CD14-positive monocyte (primary cell): ENCODE data around the gene LRRC4C. TPM values are rescaled to one million over a fixed set of nuclear protein-coding genes. Genes with fewer than 3 reads are reported as not detected.

Source experiments
- DNase-seq, 3 donors: peaks; one replicate each; pipeline ENCODE4 v3.0.0-alpha.2; 2011 to 2022
- H2AFZ ChIP-seq: 2 replicates; pipeline ENCODE4 v1.6.0; 2012; ENCODE audit warnings: mild to moderate bottlenecking, low read depth, low read length, inconsistent platforms; ENCODE audit not compliant: insufficient read depth, poor library complexity, severe bottlenecking
- H3K27ac ChIP-seq, 2 donors: 1 replicate in 1 of 2; 2 replicates in 1 of 2; pipeline ENCODE4 v1.5.1; 2012 to 2013; ENCODE audit warnings: low read length in 2 of 2, control low read depth in 1 of 2, inconsistent platforms in 1 of 2, low read depth in 1 of 2, mild to moderate bottlenecking in 1 of 2
- H3K27me3 ChIP-seq, 2 donors: one replicate each; pipeline versions ENCODE4 v1.6.0 to v1.6.1; 2011 to 2013; ENCODE audit warnings: low read length in 2 of 2; ENCODE audit not compliant: control insufficient read depth in 2 of 2, insufficient read depth in 2 of 2
- H3K36me3 ChIP-seq, 2 donors: replicated peaks in 1 of 2; 1 replicate in 1 of 2; 2 replicates in 1 of 2; pipeline versions ENCODE4 v1.5.1 to v1.6.1; 2012 to 2013; ENCODE audit warnings: low read length in 2 of 2, control low read depth in 1 of 2, inconsistent platforms in 1 of 2, mild to moderate bottlenecking in 1 of 2; ENCODE audit not compliant: insufficient read depth in 2 of 2, control insufficient read depth in 1 of 2
- H3K4me1 ChIP-seq, 2 donors: 1 replicate in 1 of 2; 2 replicates in 1 of 2; pipeline versions ENCODE4 v1.5.1 to v1.6.1; 2012 to 2013; ENCODE audit warnings: low read length in 2 of 2, control low read depth in 1 of 2, inconsistent platforms in 1 of 2, mild to moderate bottlenecking in 1 of 2, moderate library complexity in 1 of 2; ENCODE audit not compliant: insufficient read depth in 2 of 2, control insufficient read depth in 1 of 2
- H3K4me2 ChIP-seq: replicated peaks from 2 replicates; pipeline ENCODE3; 2012; ENCODE audit warnings: low read length, moderate library complexity, mild to moderate bottlenecking; ENCODE audit not compliant: poor library complexity, severe bottlenecking; ENCODE audit errors: extremely low read depth
- H3K4me3 ChIP-seq, 3 experiments: fragments of 200-600 bp in 1 of 3; sonication (generic) in 1 of 3; replicated peaks in 1 of 3; 1 replicate in 2 of 3; 2 replicates in 1 of 3; pipeline ENCODE4 v1.5.1; 2011 to 2013; ENCODE audit warnings: low read length in 3 of 3, mild to moderate bottlenecking in 3 of 3, control low read depth in 2 of 3, low read depth in 2 of 3, inconsistent platforms in 1 of 3, moderate library complexity in 1 of 3
- H3K79me2 ChIP-seq: 2 replicates; pipeline ENCODE4 v1.6.0; 2012; ENCODE audit warnings: mild to moderate bottlenecking, control low read depth, inconsistent platforms, low read length, moderate library complexity; ENCODE audit not compliant: insufficient read depth
- H3K9ac ChIP-seq: 2 replicates; pipeline ENCODE4 v1.6.0; 2017; ENCODE audit warnings: low read length, mild to moderate bottlenecking; ENCODE audit not compliant: insufficient read depth, poor library complexity, severe bottlenecking
- H3K9me3 ChIP-seq, 2 donors: replicated peaks in 1 of 2; 1 replicate in 1 of 2; 2 replicates in 1 of 2; pipeline versions ENCODE4 v1.5.1 to v1.6.1; 2012 to 2013; ENCODE audit warnings: low read length in 2 of 2, control low read depth in 1 of 2; ENCODE audit not compliant: control insufficient read depth in 1 of 2, insufficient read depth in 1 of 2
- H4K20me1 ChIP-seq: 2 replicates; pipeline ENCODE4 v1.6.0; 2012; ENCODE audit warnings: mild to moderate bottlenecking, low read length, control low read depth, moderate library complexity; ENCODE audit not compliant: insufficient read depth
- H3K27ac Mint-ChIP-seq, 7 donors: one replicate each; pipeline ENCODE4 v1.8.0; 2020; ENCODE audit warnings: mild to moderate bottlenecking in 7 of 7, mixed read lengths in 7 of 7, moderate library complexity in 6 of 7, inconsistent platforms in 2 of 7
- H3K27me3 Mint-ChIP-seq, 3 donors: one replicate each; pipeline ENCODE4 v1.8.0; 2021 to 2022; ENCODE audit warnings: low read depth in 3 of 3, mild to moderate bottlenecking in 3 of 3, mixed read lengths in 3 of 3, moderate library complexity in 3 of 3, inconsistent platforms in 1 of 3
- H3K36me3 Mint-ChIP-seq, 2 donors: one replicate each; pipeline ENCODE4 v1.8.0; 2020; ENCODE audit warnings: mixed read lengths in 2 of 2, inconsistent platforms in 1 of 2, mild to moderate bottlenecking in 1 of 2
- H3K4me1 Mint-ChIP-seq: one replicate; pipeline ENCODE4 v1.8.0; 2020; ENCODE audit warnings: mild to moderate bottlenecking, mixed read lengths
- H3K4me3 Mint-ChIP-seq, 2 donors: one replicate each; pipeline ENCODE4 v1.8.0; 2020; ENCODE audit warnings: mild to moderate bottlenecking in 2 of 2, mixed read lengths in 2 of 2, moderate library complexity in 1 of 2
- H3K9me3 Mint-ChIP-seq, 7 donors: one replicate each; pipeline ENCODE4 v1.8.0; 2020 to 2022; ENCODE audit warnings: mixed read lengths in 7 of 7, mild to moderate bottlenecking in 6 of 7, moderate library complexity in 6 of 7, inconsistent platforms in 2 of 7
- WGBS: methylation state at CpG from one replicate; pipeline ENCODE4 v1.1.5; 2013; ENCODE audit warnings: missing lambda C conversion rate; ENCODE audit not compliant: insufficient coverage; 5-methylcytosine and 5-hydroxymethylcytosine counted together
- intact Hi-C, 2 donors: fragments of 100-400 bp; cut with micrococcal nuclease; formaldehyde crosslinking; loops; one replicate each; pipeline versions ENCODE4 v1.15.0 to v1.15.1; 2023
- polyA plus RNA-seq, 3 donors: library from polyadenylated mRNA; depleted of rRNA in 1 of 3; unstranded in 2 of 3; stranded (reverse) in 1 of 3; fragments of 300-500 nt in 2 of 3; fragments of >200 nt in 1 of 3; fragmentation: Illumina TruSeq in 2 of 3; gene quantifications; 1 replicate in 2 of 3; 2 replicates in 1 of 3; pipeline ENCODE4 v1.2.3, GENCODE V29; 2012 to 2021
- TF ChIP-seq, protein P1 (sequence below): fragments of 200-600 bp; IDR thresholded peaks from one replicate; pipeline ENCODE4 v1.8.0; 2022; ENCODE audit warnings: antibody characterized with exemption, mild to moderate bottlenecking

The LRRC4C gene
- polyA plus RNA-seq, 3 donors = not detected

- H3K27me3 ChIP-seq = no peaks in the 10 kb centered on the region
- H3K4me2 ChIP-seq = no peak overlapping the region
- no peaks in the 10 kb centered on the region for H3K4me1 ChIP-seq
- H3K9ac ChIP-seq = no peak overlapping the region
- peaks cover 0 to 3% (median 1%) of the 10 kb centered on the region in 7 donors for H3K9me3 Mint-ChIP-seq
- no peaks in the 10 kb centered on the region for H3K4me1 Mint-ChIP-seq
- no peak overlapping the region for H2AFZ ChIP-seq
- H3K4me3 Mint-ChIP-seq = no peak overlapping the region
- H3K4me3 ChIP-seq = no peak overlapping the region
- TF ChIP-seq, protein P1, sequence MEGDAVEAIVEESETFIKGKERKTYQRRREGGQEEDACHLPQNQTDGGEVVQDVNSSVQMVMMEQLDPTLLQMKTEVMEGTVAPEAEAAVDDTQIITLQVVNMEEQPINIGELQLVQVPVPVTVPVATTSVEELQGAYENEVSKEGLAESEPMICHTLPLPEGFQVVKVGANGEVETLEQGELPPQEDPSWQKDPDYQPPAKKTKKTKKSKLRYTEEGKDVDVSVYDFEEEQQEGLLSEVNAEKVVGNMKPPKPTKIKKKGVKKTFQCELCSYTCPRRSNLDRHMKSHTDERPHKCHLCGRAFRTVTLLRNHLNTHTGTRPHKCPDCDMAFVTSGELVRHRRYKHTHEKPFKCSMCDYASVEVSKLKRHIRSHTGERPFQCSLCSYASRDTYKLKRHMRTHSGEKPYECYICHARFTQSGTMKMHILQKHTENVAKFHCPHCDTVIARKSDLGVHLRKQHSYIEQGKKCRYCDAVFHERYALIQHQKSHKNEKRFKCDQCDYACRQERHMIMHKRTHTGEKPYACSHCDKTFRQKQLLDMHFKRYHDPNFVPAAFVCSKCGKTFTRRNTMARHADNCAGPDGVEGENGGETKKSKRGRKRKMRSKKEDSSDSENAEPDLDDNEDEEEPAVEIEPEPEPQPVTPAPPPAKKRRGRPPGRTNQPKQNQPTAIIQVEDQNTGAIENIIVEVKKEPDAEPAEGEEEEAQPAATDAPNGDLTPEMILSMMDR = no peak
- WGBS = no CpG with 5 or more reads among the region's 5 CpGs
- no peaks in the 10 kb centered on the region for H3K36me3 ChIP-seq
- H3K36me3 Mint-ChIP-seq = no peaks in the 10 kb centered on the region
- intact Hi-C loops = no loop called here
- no peaks in the 10 kb centered on the region for H3K9me3 ChIP-seq
- H3K27ac ChIP-seq = no peak overlapping the region
- no peaks in the 10 kb centered on the region for H4K20me1 ChIP-seq
- H3K27ac Mint-ChIP-seq = no peak overlapping the region
- no peaks in the 10 kb centered on the region for H3K79me2 ChIP-seq
- DNase-seq = no peak
- H3K27me3 Mint-ChIP-seq = no peaks in the 10 kb centered on the region
Observed at GRCh38 chr11:40877981-40878380, 581.5 kb downstream of the LRRC4C start.

DNA sequence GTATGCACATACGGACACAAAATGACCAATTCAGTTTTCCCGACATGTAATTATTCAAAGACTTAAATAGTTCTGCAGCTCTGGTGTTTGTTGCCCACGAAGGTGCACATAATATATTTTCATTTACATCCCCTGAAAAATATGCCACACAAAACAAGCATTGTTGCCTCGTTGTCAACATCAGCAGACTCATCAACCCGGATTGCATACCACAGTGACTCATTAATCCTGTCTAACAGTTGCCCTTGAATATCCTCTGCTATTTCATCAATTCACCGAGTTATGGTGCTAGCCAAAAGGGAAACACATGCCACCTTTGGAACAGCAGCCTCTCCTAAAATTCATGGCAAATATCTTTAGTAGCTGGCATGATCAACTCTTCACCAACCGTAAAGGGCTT, 582.2 kb downstream of the LRRC4C start:
- DNase-seq = no peak
- Histone ChIP-seq H3K4me1 (no peaks in the 10 kb centered on the region), H2AFZ (no peak overlapping the region), H3K27ac (no peak overlapping the region), H3K9ac (no peak overlapping the region), H4K20me1 (no peaks in the 10 kb centered on the region), H3K4me3 (no peak overlapping the region), H3K4me2 (no peak overlapping the region), H3K9me3 (no peaks in the 10 kb centered on the region), H3K79me2 (no peaks in the 10 kb centered on the region), H3K36me3 (no peaks in the 10 kb centered on the region), H3K27me3 (no peaks in the 10 kb centered on the region)
- H3K9me3 Mint-ChIP-seq = peaks cover 0 to 3% (median 0%) of the 10 kb centered on the region in 7 donors
- TF ChIP-seq, protein P1 = no peak
- H3K4me3 Mint-ChIP-seq = no peak overlapping the region
- intact Hi-C loops = no loop called here
- 82% methylated on average over 7 of the region's 7 CpGs for WGBS
- no peaks in the 10 kb centered on the region for H3K36me3 Mint-ChIP-seq
- no peaks in the 10 kb centered on the region for H3K27me3 Mint-ChIP-seq
- no peak overlapping the region for H3K27ac Mint-ChIP-seq
- H3K4me1 Mint-ChIP-seq = no peaks in the 10 kb centered on the region
